ENCODE data around the gene NTM. TPM values are rescaled to one million over a fixed set of nuclear protein-coding genes. Genes with fewer than 3 reads are reported as not detected.
A peak's percentile ranks its signal among the peaks of the same experiment; 100 is the strongest.
"Not testable (repeated sequence)": the region's sequence is repeated elsewhere in the genome, so short reads cannot be mapped to it uniquely, and the experiment has no call there.

Gene NTM
- total RNA-seq, 8 experiments from 2014 or later: 0.80 to 169 (median 18.6) TPM

GRCh38 chr11:132346558-132347148 is 976.2 kb downstream of the NTM start:
- Histone ChIP-seq H3K4me3 (no peak overlapping the region), H3K27ac (no peak overlapping the region), H3K4me1 (replicated peaks in 1 of 2) (peaks cover 3 to 8% of the 10 kb centered on the region in 2 donors)
- in situ Hi-C loops (cut with MboI; ENCODE audit: low pct_unique_long_range_greater_than_20kb in 2 of 9, low sequenced_read_pairs in 9 of 9, unreplicated experiment in 9 of 9): no loop called here
- no peak for ATAC-seq (replicated peaks in 6 of 8)
- 30 to 100% (median 78%) methylated on average over 1 to 6 of the region's 6 CpGs; no CpG with 5 or more reads in 2 of the 10 experiments for WGBS, 10 experiments

GRCh38 chr11:132347156-132348090 is 977.0 kb downstream of the NTM start:
- in situ Hi-C loops (cut with MboI; ENCODE audit: low pct_unique_long_range_greater_than_20kb in 2 of 9, low sequenced_read_pairs in 9 of 9, unreplicated experiment in 9 of 9): no loop called here
- no peak overlapping the region for H3K27ac ChIP-seq
- ATAC-seq (replicated peaks in 6 of 8): no peak
- H3K4me3 ChIP-seq: no peak overlapping the region
- WGBS, 10 experiments: 46 to 93% (median 78%) methylated on average over 4 to 12 of the region's 22 CpGs; no CpG with 5 or more reads in 1 of the 10 experiments
- peaks cover 3 to 8% of the 10 kb centered on the region in 2 donors for H3K4me1 ChIP-seq (replicated peaks in 1 of 2)

- 52 to 94% (median 74%) methylated on average over 3 to 7 of the region's 7 CpGs for WGBS, 10 experiments
- H3K27ac ChIP-seq: no peak overlapping the region
Measured at GRCh38 chr11:132349811-132350733, 979.7 kb downstream of the NTM start.

GRCh38 chr11:132351050-132351449 is 980.6 kb downstream of the NTM start:
- WGBS, 10 experiments: 0% methylated on average over 1 of the region's 7 CpGs; no CpG with 5 or more reads in 9 of the 10 experiments
- ATAC-seq (replicated peaks in 6 of 8): no peak
- peaks cover 3 to 8% of the 10 kb centered on the region in 2 donors for H3K4me1 ChIP-seq (replicated peaks in 1 of 2)
- H3K4me3 ChIP-seq: no peak overlapping the region
- H3K27ac ChIP-seq: no peak overlapping the region
- in situ Hi-C loops (cut with MboI; ENCODE audit: low pct_unique_long_range_greater_than_20kb in 2 of 9, low sequenced_read_pairs in 9 of 9, unreplicated experiment in 9 of 9): no loop called here

More at GRCh38 chr11:132349811-132350733, 979.7 kb downstream of the NTM start:
- Histone ChIP-seq H3K4me3 (no peak overlapping the region), H3K4me1 (replicated peaks in 1 of 2) (peaks cover 3 to 8% of the 10 kb centered on the region in 2 donors)
- ATAC-seq (replicated peaks in 6 of 8): peak in 2 of 8 experiments; percentile 40 to 52
- in situ Hi-C loops (cut with MboI; ENCODE audit: low pct_unique_long_range_greater_than_20kb in 2 of 9, low sequenced_read_pairs in 9 of 9, unreplicated experiment in 9 of 9): no loop called here

- no peak for ATAC-seq (replicated peaks in 6 of 8)
- Histone ChIP-seq H3K4me1 (replicated peaks in 1 of 2) (peaks cover 3 to 8% of the 10 kb centered on the region in 2 donors), H3K27ac (no peak overlapping the region), H3K4me3 (no peak overlapping the region)
- 33 to 94% (median 75%) methylated on average over 1 to 2 of the region's 8 CpGs; no CpG with 5 or more reads in 4 of the 10 experiments for WGBS, 10 experiments
- in situ Hi-C loops (cut with MboI; ENCODE audit: low pct_unique_long_range_greater_than_20kb in 2 of 9, low sequenced_read_pairs in 9 of 9, unreplicated experiment in 9 of 9): no loop called here
Measured at GRCh38 chr11:132352497-132352896, 982.1 kb downstream of the NTM start.

- 45 to 92% (median 85%) methylated on average over 2 to 14 of the region's 15 CpGs; no CpG with 5 or more reads in 3 of the 10 experiments for WGBS, 10 experiments
- no peak overlapping the region for H3K4me3 ChIP-seq
Measured at GRCh38 chr11:132353255-132353654, 982.8 kb downstream of the NTM start.

GRCh38 chr11:132357811-132358572 is 987.6 kb downstream of the NTM start:
- ATAC-seq (replicated peaks in 6 of 8): peak in 1 of 8 experiments; percentile 71
- Histone ChIP-seq H3K4me1 (replicated peaks in 1 of 2) (no peaks in the 10 kb centered on the region), H3K4me3 (no peak overlapping the region), H3K27ac (no peak overlapping the region)
- in situ Hi-C loops (cut with MboI; ENCODE audit: low pct_unique_long_range_greater_than_20kb in 2 of 9, low sequenced_read_pairs in 9 of 9, unreplicated experiment in 9 of 9): no loop called here
- WGBS, 10 experiments: 3 to 100% (median 77%) methylated on average over 2 to 9 of the region's 13 CpGs

More at GRCh38 chr11:132353255-132353654, 982.8 kb downstream of the NTM start:
- peaks cover 3 to 8% of the 10 kb centered on the region in 2 donors for H3K4me1 ChIP-seq (replicated peaks in 1 of 2)
- no peak for ATAC-seq (replicated peaks in 6 of 8)
- in situ Hi-C loops (cut with MboI; ENCODE audit: low pct_unique_long_range_greater_than_20kb in 2 of 9, low sequenced_read_pairs in 9 of 9, unreplicated experiment in 9 of 9): no loop called here
- no peak overlapping the region for H3K27ac ChIP-seq

- no peak for ATAC-seq (replicated peaks in 6 of 8)
- WGBS, 10 experiments: 0 to 81% (median 64%) methylated on average over 2 to 4 of the region's 4 CpGs; no CpG with 5 or more reads in 1 of the 10 experiments
- H3K4me1 ChIP-seq (replicated peaks in 1 of 2): no peaks in the 10 kb centered on the region
- in situ Hi-C loops (cut with MboI; ENCODE audit: low pct_unique_long_range_greater_than_20kb in 2 of 9, low sequenced_read_pairs in 9 of 9, unreplicated experiment in 9 of 9): no loop called here
- H3K27ac ChIP-seq: no peak overlapping the region
- H3K4me3 ChIP-seq: no peak overlapping the region
Measured at GRCh38 chr11:132358573-132358953, 988.1 kb downstream of the NTM start.

- no peak for ATAC-seq (replicated peaks in 6 of 8)
- Histone ChIP-seq H3K4me1 (replicated peaks in 1 of 2) (no peaks in the 10 kb centered on the region), H3K27ac (no peak overlapping the region), H3K4me3 (no peak overlapping the region)
- in situ Hi-C loops (cut with MboI; ENCODE audit: low pct_unique_long_range_greater_than_20kb in 2 of 9, low sequenced_read_pairs in 9 of 9, unreplicated experiment in 9 of 9): no loop called here
- 38 to 100% (median 86%) methylated on average over 1 to 7 of the region's 8 CpGs; no CpG with 5 or more reads in 1 of the 10 experiments for WGBS, 10 experiments
Measured at GRCh38 chr11:132361011-132361550, 990.7 kb downstream of the NTM start.

- ATAC-seq (replicated peaks in 6 of 8): no peak
- Histone ChIP-seq H3K4me3 (no peak overlapping the region), H3K4me1 (replicated peaks in 1 of 2) (no peaks in the 10 kb centered on the region), H3K27ac (no peak overlapping the region)
- WGBS, 10 experiments: 20 to 100% (median 89%) methylated on average over 1 to 3 of the region's 3 CpGs
- in situ Hi-C loops (cut with MboI; ENCODE audit: low pct_unique_long_range_greater_than_20kb in 2 of 9, low sequenced_read_pairs in 9 of 9, unreplicated experiment in 9 of 9): no loop called here
Measured at GRCh38 chr11:132365650-132366049, 995.2 kb downstream of the NTM start.

GRCh38 chr11:132367293-132367692 is 996.9 kb downstream of the NTM start:
- Histone ChIP-seq H3K4me3 (no peak overlapping the region), H3K27ac (no peak overlapping the region), H3K4me1 (replicated peaks in 1 of 2) (no peaks in the 10 kb centered on the region)
- ATAC-seq (replicated peaks in 6 of 8): no peak
- WGBS, 10 experiments: 61 to 100% (median 96%) methylated on average over 1 to 3 of the region's 3 CpGs
- in situ Hi-C loops (cut with MboI; ENCODE audit: low pct_unique_long_range_greater_than_20kb in 2 of 9, low sequenced_read_pairs in 9 of 9, unreplicated experiment in 9 of 9): no loop called here

GRCh38 chr11:132370114-132370513 is 999.7 kb downstream of the NTM start:
- H3K4me3 ChIP-seq; H3K4me1 ChIP-seq (replicated peaks in 1 of 2); ATAC-seq (replicated peaks in 6 of 8); in situ Hi-C loops (cut with MboI; ENCODE audit: low pct_unique_long_range_greater_than_20kb in 2 of 9, low sequenced_read_pairs in 9 of 9, unreplicated experiment in 9 of 9); H3K27ac ChIP-seq: not testable (repeated sequence)
